DMS79 (cell line): ENCODE results near the gene ENPEP.
"Not testable (repeated sequence)": the region's sequence is repeated elsewhere in the genome, so short reads cannot be mapped to it uniquely, and the experiment has no call there.

Experiments used
- DNase-seq: peaks from one replicate; lab custom pipeline; 2025; lab: John Stamatoyannopoulos, UW

The ENPEP gene, protein sequence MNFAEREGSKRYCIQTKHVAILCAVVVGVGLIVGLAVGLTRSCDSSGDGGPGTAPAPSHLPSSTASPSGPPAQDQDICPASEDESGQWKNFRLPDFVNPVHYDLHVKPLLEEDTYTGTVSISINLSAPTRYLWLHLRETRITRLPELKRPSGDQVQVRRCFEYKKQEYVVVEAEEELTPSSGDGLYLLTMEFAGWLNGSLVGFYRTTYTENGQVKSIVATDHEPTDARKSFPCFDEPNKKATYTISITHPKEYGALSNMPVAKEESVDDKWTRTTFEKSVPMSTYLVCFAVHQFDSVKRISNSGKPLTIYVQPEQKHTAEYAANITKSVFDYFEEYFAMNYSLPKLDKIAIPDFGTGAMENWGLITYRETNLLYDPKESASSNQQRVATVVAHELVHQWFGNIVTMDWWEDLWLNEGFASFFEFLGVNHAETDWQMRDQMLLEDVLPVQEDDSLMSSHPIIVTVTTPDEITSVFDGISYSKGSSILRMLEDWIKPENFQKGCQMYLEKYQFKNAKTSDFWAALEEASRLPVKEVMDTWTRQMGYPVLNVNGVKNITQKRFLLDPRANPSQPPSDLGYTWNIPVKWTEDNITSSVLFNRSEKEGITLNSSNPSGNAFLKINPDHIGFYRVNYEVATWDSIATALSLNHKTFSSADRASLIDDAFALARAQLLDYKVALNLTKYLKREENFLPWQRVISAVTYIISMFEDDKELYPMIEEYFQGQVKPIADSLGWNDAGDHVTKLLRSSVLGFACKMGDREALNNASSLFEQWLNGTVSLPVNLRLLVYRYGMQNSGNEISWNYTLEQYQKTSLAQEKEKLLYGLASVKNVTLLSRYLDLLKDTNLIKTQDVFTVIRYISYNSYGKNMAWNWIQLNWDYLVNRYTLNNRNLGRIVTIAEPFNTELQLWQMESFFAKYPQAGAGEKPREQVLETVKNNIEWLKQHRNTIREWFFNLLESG

DNA sequence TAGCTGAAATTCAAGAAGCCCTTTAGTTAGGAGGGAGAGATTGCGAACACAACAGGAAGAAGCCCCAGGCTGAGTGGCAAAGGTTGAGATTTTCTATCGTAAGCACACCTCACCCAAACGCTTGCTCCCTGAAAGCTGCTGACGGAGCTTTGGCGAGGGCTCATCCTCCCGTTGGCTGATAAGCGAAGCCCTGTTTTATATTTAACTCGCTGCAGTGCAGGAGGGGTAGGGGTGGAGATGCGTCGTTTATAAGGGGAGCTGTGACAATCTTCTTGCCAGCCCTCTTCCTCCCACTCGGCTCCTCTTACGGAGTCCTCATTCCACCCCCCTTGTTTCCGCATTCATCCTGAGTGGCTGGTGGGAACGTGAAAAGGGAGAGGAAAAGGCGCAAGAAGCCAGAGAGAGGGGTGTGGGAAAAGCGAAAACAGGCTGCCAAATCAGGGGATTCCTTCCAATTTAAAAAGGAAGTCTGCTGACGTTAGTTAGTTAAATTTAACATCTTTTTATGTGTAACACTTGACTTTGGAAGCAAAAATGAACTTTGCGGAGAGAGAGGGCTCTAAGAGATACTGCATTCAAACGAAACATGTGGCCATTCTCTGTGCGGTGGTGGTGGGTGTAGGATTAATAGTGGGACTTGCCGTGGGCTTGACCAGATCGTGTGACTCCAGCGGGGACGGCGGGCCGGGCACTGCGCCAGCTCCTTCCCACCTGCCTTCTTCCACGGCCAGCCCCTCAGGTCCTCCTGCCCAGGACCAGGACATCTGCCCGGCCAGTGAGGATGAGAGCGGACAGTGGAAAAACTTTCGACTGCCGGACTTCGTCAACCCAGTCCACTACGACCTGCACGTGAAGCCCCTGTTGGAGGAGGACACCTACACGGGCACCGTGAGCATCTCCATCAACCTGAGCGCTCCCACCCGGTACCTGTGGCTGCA is at the start of gene ENPEP:
ENPEP (plus strand) TSS at position 275 of the 938 bp plus-strand sequence; CDS start at position 535, 260 bp downstream.
- no peak for DNase-seq

DNA sequence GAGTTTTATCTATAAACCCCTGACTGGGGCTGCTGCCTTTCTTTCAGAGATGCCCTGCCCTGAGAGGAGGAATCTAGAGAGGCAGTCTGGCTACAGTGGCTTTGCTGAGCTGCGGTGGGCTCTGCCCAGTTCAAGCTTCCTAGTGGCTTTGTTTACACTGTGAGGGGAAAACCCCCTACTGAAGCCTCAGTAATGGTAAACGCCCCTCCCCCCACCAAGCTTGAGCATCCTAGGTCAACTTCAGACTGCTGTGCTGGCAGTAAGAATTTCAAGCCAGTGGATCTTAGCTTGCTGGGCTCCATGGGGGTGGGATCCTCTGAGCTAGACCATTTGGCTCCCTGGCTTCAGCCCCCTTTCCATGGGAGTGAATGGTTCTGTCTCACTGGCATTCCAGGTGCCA is 44.1 kb upstream of the ENPEP start:
- DNase-seq = not testable (repeated sequence)

DNA sequence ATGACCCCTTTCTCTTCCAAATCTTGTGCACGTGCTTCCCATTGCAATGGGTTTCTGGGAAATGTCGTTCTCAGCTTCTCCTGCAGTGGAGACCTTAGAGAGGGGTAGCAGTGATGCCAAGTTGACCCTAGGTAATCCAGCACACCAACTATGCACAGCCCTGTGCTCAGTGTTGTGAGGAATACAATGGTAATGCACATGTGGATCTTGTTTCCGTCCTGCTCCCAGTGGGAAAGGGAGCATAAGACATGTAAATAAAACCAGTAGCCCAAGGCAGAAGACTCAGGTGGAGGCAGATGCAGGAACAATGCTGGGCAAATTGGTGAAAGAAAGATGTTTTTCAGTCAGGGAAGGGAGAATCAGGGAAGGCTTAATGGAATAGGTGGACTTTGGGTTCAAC is 38.7 kb upstream of the ENPEP start:
- not testable (repeated sequence) for DNase-seq

DNA sequence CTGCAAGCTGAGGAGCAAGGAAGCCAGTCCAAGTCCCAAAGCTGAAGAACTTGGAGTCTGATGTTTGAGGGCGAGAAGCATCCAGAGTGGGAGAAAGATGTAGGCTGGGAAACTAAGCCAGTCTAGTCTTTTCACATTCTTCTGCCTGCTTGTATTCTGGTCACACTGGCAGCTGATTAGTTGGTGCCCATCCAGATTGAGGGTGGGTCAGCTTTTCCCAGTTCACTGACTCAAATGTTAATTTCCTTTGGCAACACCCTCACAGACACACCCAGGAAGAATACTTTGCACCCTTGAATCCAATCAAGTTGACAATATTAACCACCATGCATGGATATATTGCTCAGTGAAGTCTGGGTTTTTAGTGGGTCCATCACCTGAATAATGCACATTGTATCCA is 36.7 kb upstream of the ENPEP start:
- not testable (repeated sequence) for DNase-seq

DNA sequence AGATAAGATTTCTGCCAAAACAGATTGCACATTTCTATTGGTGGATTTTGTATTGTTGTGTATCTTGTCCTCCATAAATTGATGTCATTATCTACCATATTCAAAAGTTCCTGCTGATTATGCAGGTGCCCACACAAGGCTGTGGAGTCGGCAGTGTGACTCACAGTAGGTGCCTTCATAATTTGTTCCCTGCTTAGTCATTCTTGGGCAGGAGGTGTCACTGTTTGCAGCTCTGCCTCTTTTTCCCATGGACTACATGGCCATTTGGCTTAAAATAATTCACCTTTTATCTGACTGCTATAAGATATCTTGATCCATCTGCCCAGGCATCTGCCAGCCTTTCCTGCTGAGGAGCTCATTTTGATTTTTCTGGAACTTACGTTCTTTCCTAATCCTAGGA is 33.6 kb upstream of the ENPEP start:
- no peak for DNase-seq

DNA sequence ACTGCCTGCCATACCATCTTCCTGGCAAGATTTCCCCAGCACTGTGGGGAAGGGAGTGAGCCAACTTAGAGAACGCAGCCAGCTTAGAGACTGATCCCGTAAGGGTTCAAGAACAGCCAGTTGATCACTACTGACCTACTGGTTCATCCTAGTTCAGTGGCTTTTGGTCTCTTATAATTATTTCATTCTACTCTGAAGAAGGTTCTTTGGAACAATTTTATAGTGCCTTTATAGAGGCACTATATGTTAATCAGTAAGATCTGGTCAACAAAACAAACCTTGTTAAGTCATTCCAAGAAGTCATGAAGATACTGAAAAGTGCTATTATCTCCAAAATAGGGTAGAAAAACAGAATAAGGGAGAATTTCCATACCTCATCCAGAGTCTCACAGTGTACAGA is 33.2 kb upstream of the ENPEP start:
- DNase-seq = no peak

DNA sequence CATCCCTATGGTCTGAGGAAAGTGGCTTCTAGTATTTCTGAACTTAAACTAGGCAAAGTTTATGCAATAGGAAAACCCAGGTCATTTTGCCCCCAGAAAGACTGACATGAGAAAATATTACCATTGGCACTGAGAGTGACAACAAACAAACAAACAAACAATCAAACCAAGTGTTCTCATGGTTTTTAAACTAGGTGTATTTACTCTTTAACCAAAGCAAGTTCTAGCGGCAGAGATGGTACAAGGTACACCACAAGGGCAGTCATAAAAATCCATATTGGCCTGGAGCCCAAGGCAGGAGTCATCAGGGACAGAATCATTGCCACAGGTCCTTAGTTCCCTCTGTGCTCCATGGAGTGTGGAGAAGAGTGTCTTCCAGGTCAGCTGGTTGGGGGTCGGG is 26.0 kb upstream of the ENPEP start:
- DNase-seq = no peak

DNA sequence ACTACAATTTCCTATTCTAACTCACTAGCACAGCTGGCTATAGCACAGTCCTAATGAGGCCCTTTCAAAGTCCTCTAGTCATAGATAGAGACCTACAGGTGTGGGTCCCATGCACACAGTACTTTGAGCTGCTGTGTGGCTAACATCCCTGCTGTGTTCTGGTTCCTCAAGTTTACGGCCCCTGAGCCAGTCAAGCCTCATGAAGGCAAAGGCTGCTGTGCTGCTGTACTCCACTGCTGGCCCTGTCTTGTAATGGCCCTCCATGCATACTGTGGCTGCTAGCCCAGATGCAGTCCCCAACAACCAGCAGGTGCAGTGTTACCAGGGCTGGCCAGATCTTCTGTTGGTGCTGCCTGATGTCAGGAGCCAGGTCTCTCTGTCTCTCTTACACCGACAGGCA is 23.4 kb upstream of the ENPEP start:
- no peak for DNase-seq

DNA sequence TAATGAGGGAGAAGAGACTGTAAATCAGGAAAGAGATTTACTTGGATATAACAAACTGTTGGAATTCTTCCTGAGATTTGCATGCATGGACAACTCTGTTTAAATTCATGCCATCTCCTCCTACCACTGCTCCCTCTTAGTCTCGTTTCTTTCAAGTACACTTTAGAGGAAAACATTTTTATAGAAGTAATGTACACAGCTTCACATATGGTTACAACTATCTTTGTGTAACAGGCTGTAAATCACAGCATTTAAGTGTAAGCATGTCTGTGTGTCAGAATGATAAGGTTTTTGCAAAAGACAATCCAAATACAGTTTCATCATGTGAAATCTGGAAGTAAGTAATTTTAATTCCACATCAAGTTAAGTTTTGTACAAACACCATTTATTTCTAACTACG is 21.5 kb upstream of the ENPEP start:
- DNase-seq = no peak

DNA sequence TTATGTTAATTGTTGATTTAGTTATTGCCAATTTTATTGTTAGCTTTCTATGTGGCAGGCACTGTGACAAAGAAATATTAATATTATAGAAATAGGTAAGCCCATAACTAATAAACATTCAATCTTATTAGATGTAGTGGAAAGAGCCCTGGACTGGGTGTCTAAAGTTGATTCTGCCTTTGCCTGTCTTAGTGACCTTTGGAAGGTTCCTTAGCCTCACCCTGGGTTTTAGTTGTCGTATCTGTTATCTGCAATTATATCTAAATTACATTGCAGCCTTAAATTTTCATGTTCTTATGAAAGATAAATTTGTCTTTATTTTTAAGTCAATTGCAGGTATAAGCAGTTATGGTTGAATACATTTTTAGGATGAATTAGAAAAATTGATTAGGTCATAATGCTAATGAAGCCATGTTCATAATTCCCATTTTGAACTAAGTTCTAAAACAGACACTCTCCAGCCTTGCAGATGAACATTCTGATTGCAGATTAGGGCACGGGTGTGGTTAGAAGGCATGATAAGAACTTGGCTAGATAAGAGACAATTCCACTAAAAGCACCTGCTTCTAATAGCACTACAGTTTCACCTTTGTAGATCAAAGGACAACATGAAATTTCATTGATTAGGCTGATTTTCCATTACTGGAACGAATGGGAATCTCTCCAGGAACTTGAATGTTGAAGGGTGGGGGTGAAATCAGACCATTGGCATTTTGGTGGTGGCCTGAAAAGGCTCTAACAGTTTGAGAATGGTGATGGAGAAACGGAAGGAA is 17.3 kb upstream of the ENPEP start:
- DNase-seq = no peak

DNA sequence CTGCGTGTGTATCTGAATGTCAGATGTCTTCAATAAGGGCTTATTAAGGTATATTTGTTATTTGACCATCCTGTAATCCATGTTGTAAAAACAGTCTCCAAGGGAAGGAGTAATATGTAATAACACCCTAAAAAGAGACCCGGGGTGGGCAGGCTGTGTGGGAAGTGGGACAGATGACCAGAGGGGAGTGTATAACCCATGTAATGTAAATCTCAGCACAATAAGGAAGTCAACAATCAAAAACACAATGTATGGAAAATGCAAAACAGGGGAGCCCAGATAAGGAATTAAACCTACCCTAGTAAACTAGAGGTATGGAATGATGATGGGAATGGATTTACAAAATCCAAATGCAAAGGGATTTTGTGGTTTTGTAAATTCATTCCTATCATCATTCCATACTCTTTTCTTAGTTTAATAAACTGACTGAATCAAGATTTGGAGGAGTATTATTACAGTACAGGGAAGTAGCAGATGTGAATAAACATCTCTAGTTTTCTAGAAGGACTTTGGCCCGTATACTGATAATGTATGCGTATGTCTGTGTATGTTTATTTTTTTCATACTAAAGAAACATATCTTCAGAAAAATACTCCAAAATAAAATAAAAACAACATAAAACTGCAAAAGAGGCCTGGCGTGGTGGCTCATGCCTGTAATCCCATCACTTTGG is 15.7 kb upstream of the ENPEP start:
- DNase-seq = no peak

DNA sequence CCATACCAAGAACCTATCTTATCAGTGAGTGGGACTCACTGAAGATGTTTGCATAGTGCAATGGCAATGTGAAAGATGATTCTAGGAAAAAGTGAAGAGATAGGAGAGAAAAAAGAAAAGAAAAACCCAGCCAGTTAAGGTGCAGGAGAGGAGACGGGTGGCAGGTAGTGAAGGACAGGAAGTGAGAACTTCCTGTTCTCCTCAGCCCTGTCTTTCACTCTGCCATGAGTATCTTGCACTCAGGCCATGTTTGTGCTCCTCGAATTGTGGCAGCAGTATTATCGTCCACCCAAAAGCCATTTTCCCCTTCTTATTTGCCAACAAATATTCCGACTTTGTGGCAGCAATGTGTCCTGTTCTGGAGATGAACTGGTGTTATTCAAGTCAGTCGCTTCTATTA is 8.6 kb upstream of the ENPEP start:
- DNase-seq = no peak

DNA sequence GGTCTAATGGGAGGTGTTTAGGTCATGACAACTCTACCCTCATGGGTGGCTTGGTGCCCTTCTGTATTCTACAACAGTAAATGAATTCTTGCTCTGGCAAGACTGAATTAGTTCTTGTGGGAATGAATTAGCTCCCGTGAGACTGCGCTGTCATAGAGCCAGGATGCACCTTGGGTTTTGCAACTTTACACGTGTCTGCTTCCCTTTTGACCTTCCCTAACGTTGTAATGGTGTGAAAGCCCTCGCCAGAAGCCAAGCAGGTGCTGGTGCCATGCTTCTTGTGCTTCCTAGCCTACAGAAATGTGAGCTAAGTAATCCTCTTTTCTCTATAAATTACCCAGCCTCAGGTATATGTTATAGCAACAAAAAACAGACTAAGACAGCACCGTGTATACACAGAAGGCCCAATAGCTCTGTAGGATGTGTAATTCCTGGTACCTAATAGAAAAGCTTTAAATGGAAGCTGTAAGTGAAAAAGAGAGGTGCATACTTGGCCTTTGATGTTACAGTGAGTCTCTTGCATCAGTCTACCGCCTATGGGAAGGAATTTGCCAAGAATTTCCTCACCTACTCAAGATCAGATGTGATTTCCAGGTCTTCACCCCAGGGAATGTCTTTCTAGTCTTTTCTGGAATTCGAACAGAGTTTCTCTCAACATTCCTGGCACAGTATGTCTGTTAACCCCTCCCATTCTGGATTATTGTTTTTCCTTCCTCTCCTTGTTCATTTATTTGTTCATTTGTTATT is 3.2 kb upstream of the ENPEP start:
- DNase-seq = no peak

DNA sequence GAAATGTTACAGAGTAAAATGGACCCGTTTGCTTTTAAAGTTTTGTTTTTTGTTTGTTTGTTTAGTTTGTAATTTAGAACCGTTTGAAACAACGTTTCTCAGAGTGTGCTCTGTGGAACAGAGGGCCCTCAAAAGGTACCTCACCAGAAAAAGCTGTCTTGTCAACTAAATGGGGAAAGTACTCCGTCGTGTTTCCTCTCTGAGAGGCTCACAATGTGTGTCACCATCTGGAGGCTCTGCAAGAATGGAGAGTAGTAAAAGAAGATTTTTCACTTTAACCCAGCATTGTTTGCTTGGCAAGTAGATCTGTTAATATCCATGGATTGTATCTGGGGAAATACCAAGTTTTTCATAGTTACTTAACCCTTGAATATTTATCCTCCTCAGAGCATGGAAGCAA is 1.5 kb upstream of the ENPEP start:
- DNase-seq = no peak

DNA sequence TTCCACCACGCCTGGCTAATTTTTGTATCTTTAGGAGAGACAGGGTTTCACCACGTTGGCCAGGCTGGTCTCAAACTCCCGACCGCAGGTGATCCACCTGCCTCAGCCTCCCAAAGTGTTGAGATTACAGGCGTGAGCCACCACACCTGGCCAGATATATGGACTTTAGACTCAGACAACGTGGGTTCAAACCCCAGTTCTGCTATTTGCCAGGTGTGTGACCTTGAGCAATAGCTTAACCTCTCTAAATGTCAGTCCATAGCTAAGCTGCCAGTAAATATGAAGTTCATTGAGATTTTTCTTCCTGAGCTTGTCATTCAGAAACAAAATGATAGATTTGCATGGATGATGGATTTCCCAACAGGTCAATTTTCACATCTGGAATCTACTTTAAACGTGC is 875 bp upstream of the ENPEP start:
- not testable (repeated sequence) for DNase-seq

DNA sequence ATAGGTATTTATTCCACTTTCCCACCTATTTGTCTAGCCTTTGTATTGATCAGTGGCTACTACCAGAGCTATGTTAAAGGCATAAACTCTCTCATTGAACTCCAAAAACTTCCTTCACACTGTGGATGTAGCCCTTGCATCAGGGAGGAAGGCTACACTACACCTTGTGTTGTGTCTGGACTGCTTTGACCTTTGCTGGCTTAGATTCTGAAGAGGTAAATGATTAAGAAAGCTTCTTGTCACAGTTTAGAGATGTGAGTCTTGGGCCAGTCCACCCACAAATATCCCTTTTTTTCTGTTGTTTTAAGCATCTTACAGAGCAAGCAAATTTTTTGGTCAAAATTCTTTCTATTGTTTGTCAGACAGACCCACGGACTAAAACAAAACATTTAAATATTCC is 1.9 kb downstream of the ENPEP start:
- no peak for DNase-seq

DNA sequence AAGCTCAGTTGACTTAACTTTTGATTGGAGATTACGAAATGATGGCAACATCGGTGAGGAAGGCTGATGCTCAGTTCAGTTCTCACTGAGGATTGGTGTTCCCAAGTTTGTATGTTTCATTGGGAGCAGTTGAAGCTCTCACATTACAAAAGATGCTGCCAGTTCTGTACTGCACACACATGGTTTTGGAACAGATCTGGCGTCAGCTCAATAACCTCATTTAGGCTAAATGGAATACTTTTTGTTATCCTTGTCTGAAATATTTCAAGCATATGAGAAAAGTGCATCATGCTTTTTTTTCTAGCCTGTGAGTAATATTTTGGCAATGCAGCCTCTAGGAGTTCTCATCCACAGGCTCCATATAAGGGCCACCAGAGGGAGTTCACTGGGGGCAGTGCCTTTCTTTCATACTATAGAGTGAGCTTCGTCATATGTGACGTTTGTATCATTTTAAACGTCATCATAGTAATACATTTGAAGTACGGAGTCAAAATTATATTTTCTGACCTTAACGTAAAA is 4.1 kb downstream of the ENPEP start:
- DNase-seq = no peak

DNA sequence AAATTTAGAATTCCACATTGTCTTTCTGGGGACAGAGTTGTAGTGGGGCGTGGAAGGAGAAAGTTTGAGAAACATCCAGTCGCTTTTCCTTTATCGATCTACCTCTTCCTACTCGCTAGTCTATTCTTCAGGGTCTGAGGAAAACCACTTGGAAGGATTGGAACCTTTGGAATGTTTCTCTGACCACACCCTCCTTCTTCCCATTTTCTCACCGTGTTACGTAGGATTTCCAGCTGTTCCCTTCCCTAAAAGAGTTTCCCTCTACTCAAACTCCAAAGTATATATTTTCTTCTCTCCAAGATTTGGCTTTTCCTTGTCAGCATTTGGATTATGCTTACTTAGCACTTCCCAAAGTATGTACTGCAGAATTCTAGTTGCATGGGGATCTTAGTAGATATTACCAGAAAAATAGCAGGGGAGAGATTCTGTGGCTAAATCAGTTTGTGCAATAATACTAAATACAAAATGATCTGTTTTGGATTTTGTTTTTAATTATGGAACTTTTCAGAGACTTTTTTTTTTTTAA is 4.9 kb downstream of the ENPEP start:
- DNase-seq = no peak

DNA sequence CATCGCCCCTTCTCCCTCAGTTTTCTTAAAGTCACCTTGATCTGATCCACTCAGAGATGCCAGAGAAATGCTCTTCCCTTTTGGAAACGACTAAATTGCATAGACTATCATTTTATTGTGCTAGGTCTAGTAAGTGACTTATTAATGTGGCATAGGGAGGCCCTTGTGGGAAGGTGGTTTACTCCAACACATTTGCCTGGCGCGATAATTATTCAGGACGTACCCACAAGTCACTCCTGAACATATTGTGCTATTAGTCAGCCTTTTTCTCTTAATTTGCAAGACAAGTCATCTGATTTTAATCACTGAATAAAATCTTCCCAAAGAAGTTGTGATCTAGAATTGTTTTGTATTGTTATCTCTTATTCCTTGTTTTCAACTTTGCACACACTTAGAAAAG is 7.6 kb downstream of the ENPEP start:
- DNase-seq = no peak
